ENCODE measurements around the gene CUX1.

DNA sequence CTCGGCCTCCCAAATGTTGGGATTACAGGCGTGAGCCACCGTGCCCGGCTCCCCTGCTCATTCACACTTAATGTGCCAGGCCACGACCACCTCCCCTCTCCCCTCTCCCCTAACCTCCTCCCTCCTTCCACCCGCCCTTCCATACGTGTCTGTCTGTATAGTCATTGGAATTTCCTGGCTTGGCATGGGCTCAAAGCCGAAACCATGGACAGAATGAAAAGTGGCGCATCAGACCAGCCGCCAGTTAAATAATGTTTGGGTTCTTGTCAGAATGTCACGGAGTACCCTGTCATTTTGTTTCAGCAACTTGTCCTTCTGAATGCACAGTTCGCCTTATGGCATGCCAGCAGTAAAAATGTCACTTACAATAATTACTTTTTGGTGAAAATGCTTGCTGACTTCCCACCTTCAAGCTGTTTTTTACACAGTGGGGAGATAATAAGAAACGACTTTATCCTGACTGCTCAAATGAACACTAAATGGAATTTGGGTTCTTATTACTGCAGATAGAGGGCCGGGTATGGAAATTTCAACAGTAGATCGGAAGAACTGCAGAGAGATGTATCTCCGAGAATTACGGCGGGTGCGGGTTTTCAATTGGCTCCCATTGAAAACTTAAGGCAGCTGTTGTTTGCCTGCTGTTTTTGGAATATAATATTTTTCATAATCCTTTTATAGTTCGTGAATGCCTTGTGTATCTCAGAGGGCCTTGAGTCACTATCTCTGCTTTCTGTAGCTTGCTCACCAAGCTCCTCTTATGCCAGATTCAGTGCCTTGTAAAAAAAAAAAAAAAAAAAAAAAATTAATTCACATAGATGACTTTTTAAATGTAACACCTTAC lies 403.8 kb downstream of the CUX1 start:
- TF ChIP-seq, protein P1, sequence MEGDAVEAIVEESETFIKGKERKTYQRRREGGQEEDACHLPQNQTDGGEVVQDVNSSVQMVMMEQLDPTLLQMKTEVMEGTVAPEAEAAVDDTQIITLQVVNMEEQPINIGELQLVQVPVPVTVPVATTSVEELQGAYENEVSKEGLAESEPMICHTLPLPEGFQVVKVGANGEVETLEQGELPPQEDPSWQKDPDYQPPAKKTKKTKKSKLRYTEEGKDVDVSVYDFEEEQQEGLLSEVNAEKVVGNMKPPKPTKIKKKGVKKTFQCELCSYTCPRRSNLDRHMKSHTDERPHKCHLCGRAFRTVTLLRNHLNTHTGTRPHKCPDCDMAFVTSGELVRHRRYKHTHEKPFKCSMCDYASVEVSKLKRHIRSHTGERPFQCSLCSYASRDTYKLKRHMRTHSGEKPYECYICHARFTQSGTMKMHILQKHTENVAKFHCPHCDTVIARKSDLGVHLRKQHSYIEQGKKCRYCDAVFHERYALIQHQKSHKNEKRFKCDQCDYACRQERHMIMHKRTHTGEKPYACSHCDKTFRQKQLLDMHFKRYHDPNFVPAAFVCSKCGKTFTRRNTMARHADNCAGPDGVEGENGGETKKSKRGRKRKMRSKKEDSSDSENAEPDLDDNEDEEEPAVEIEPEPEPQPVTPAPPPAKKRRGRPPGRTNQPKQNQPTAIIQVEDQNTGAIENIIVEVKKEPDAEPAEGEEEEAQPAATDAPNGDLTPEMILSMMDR (IDR thresholded peaks at IDR 0.05) = no peak
- no peak for TF ChIP-seq POLR2A (IDR thresholded peaks at IDR 0.05)

All from lower leg skin (tissue), 3 donors.